K562 (cell line): Measurements from ENCODE around the gene RIPK3.

ENCODE experiments used
- KDM1A ChIP-seq, 2 experiments: fragments of 450-650 bp; IDR thresholded peaks; 2 replicates each; pipeline ENCODE4 v1.6.1; 2016; ENCODE audit warnings: mild to moderate bottlenecking in 2 of 2
- SIN3A ChIP-seq, 2 experiments: fragments of 150-350 bp in 1 of 2; IDR thresholded peaks; 2 replicates each; pipeline ENCODE4 v1.6.1; 2011 to 2016; ENCODE audit warnings: borderline replicate concordance in 2 of 2, low read depth in 2 of 2, low read length in 2 of 2, mild to moderate bottlenecking in 2 of 2, moderate library complexity in 2 of 2; ENCODE audit not compliant: control insufficient read depth in 1 of 2
- TAF15 ChIP-seq: fragments of 200-400 bp; formaldehyde crosslinking; IDR thresholded peaks from 2 replicates; pipeline ENCODE4 v1.6.1; 2017; ENCODE audit warnings: mild to moderate bottlenecking, low read depth, low read length, moderate library complexity
- U2AF2 ChIP-seq: fragments of 200-400 bp; formaldehyde crosslinking; optimal IDR thresholded peaks from 2 replicates; pipeline ENCODE3; 2017; ENCODE audit warnings: low read depth, mild to moderate bottlenecking, low read length
- ZNF589 ChIP-seq: fragments of 200-800 bp; sonication (Bioruptor generic); IDR thresholded peaks from 2 replicates; pipeline ENCODE4 v1.6.1; 2016; ENCODE audit warnings: low read depth, missing genetic modification characterization, missing compliant biosample characterization
- TF ChIP-seq, protein P1 (sequence below), 3 experiments: IDR thresholded peaks in 2 of 3; conservative IDR thresholded peaks in 1 of 3; 2 replicates each; pipeline ENCODE4 v1.5.1; 2011 to 2012; ENCODE audit warnings: low read length in 3 of 3, mild to moderate bottlenecking in 3 of 3, control low read depth in 2 of 3, improper control_type of control experiment in 1 of 3, inconsistent platforms in 1 of 3, low read depth in 1 of 3, mixed read lengths in 1 of 3, moderate library complexity in 1 of 3; ENCODE audit not compliant: insufficient read depth in 2 of 3

DNA sequence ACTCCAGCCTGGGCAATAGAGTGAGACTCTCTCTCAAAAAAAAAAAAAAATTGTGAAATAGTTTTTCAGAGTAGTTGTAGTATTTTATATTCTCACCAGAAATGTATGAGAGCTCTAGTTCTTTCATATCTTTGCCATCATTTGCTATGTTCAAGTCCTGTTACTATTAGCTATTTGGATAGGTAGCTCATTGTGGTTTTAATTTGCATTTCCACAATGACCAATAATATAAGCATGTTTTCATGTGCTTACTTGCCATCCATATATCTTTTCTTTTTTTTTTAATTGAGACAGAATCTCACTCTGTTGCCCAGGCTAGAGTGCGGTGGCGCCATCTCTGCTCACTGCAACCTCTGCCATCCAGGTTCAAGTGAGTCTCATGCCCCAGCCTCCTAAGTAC, 8.4 kb upstream of the RIPK3 start:
- TF ChIP-seq ZNF589 (CRISPR knock-in tag) (no peak), U2AF2 (no peak), TAF15 (no peak), SIN3A (IDR thresholded peaks at IDR 0.05; ENCODE audit: borderline replicate concordance in 2 of 2, control insufficient read depth in 1 of 2, low read depth in 2 of 2, low read length in 2 of 2) (no peak), KDM1A (IDR thresholded peaks at IDR 0.05) (no peak)
- TF ChIP-seq, protein P1, sequence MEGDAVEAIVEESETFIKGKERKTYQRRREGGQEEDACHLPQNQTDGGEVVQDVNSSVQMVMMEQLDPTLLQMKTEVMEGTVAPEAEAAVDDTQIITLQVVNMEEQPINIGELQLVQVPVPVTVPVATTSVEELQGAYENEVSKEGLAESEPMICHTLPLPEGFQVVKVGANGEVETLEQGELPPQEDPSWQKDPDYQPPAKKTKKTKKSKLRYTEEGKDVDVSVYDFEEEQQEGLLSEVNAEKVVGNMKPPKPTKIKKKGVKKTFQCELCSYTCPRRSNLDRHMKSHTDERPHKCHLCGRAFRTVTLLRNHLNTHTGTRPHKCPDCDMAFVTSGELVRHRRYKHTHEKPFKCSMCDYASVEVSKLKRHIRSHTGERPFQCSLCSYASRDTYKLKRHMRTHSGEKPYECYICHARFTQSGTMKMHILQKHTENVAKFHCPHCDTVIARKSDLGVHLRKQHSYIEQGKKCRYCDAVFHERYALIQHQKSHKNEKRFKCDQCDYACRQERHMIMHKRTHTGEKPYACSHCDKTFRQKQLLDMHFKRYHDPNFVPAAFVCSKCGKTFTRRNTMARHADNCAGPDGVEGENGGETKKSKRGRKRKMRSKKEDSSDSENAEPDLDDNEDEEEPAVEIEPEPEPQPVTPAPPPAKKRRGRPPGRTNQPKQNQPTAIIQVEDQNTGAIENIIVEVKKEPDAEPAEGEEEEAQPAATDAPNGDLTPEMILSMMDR (IDR thresholded peaks at IDR 0.05 in 2 of 3, conservative IDR thresholded peaks at IDR 0.05 in 1 of 3; ENCODE audit: insufficient read depth in 2 of 3, low read depth in 1 of 3, low read length in 3 of 3) = no peak
